Upper lobe of left lung (tissue), 6 donors: ENCODE data around the gene BOD1. TPM values are rescaled to one million over a fixed set of nuclear protein-coding genes. Genes with fewer than 3 reads are reported as not detected.

Experiments used
- ATAC-seq, 2 donors: fragments of 200-7000 bp; cut with Tn5 transposase; one replicate each; pipeline ENCODE4 v1.9.1; 2022; ENCODE audit warnings: mild to moderate bottlenecking in 2 of 2, moderate library complexity in 2 of 2; ENCODE audit not compliant: low FRiP score in 2 of 2
- DNase-seq, 2 donors: peaks; one replicate each; pipeline ENCODE4 v3.0.0-alpha.2; 2019 to 2020
- H3K27ac ChIP-seq, 4 donors: fragments of 200-600 bp; sonication (generic); one replicate each; pipeline ENCODE4 v1.5.1; 2016 to 2019
- H3K27me3 ChIP-seq, 4 donors: fragments of 200-600 bp; sonication (generic); one replicate each; pipeline ENCODE4 v1.5.1; 2017 to 2019
- H3K36me3 ChIP-seq, 4 donors: fragments of 200-600 bp; sonication (generic); one replicate each; pipeline ENCODE4 v1.5.1; 2016 to 2019
- H3K4me1 ChIP-seq, 4 donors: fragments of 200-600 bp; sonication (generic); one replicate each; pipeline ENCODE4 v1.5.1; 2018 to 2019
- H3K4me3 ChIP-seq, 4 donors: fragments of 200-600 bp; sonication (generic); one replicate each; pipeline ENCODE4 v1.5.1; 2017 to 2019; ENCODE audit warnings: mild to moderate bottlenecking in 2 of 4, moderate library complexity in 1 of 4
- H3K9me3 ChIP-seq, 4 donors: fragments of 200-600 bp; sonication (generic); one replicate each; pipeline ENCODE4 v1.5.1; 2018 to 2019
- EP300 ChIP-seq, 4 donors: sonication (generic); formaldehyde crosslinking; IDR thresholded peaks; one replicate each; pipeline ENCODE4 v1.5.1; 2017; ENCODE audit warnings: antibody characterized with exemption in 4 of 4, control low read depth in 2 of 4
- POLR2A ChIP-seq, 4 donors: fragments of 450-650 bp; IDR thresholded peaks; one replicate each; pipeline ENCODE4 v1.5.1; 2016 to 2017; ENCODE audit warnings: antibody characterized with exemption in 4 of 4, mild to moderate bottlenecking in 2 of 4
- POLR2AphosphoS5 ChIP-seq, 2 donors: sonication (generic); formaldehyde crosslinking; IDR thresholded peaks; one replicate each; pipeline ENCODE4 v1.5.1; 2017; ENCODE audit warnings: antibody characterized with exemption in 2 of 2
- WGBS, 2 donors: methylation state at CpG; one replicate each; pipeline ENCODE4 v1.1.5; 2017 to 2018; 5-methylcytosine and 5-hydroxymethylcytosine counted together
- total RNA-seq, 6 donors: library from RNA; depleted of rRNA in 4 of 6; stranded (reverse); fragments of >200 nt in 4 of 6; gene quantifications; one replicate each; pipeline versions ENCODE4 v1.1.0 to v1.2.1, GENCODE V29; 2016 to 2021
- TF ChIP-seq, protein P1 (sequence below), 6 experiments: fragments of 450-650 bp in 4 of 6; fragments of 200-600 bp in 2 of 6; sonication (generic) in 2 of 6; IDR thresholded peaks; one replicate each; pipeline ENCODE4 v1.5.1; 2016 to 2019; ENCODE audit warnings: antibody characterized with exemption in 6 of 6
- donor health status: DM: no; HTN: no; CAD: no; lungs with moderate emphysema.
- donor health status: DM: no; HTN: yes; CAD: no; lungs with severe emphysema.

Gene BOD1
- total RNA-seq, 6 donors from 2014 or later: 21.6 to 50.2 (median 34.1) TPM

DNA sequence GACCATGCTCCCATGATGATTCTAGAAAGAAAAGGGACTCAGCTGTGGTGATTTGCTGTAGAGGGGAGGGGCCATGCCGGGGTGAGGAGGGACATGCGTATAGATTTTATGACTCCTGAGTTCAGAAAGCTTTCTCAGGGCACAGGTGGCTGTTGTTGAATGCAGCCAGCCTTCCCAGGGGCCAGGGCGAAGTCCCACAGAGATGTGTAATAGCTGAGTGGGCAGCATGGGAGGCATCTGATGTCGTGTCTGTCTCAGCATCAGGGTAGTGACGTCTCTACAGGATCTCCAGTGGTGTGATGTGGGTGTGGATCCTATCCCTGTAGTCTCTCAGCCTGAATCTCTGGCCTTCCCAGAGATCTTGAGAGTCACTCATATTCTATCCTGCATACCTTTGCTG lies 7.8 kb upstream of the BOD1 start:
- Histone ChIP-seq H3K36me3 (no peaks in the 10 kb centered on the region), H3K4me3 (no peak overlapping the region), H3K4me1 (peaks cover 0 to 2% (median 0%) of the 10 kb centered on the region in 4 donors), H3K27ac (no peak overlapping the region), H3K9me3 (no peaks in the 10 kb centered on the region), H3K27me3 (no peaks in the 10 kb centered on the region)
- TF ChIP-seq POLR2AphosphoS5 (IDR thresholded peaks at IDR 0.05): no peak
- no peak for TF ChIP-seq EP300 (IDR thresholded peaks at IDR 0.05)
- TF ChIP-seq, protein P1, sequence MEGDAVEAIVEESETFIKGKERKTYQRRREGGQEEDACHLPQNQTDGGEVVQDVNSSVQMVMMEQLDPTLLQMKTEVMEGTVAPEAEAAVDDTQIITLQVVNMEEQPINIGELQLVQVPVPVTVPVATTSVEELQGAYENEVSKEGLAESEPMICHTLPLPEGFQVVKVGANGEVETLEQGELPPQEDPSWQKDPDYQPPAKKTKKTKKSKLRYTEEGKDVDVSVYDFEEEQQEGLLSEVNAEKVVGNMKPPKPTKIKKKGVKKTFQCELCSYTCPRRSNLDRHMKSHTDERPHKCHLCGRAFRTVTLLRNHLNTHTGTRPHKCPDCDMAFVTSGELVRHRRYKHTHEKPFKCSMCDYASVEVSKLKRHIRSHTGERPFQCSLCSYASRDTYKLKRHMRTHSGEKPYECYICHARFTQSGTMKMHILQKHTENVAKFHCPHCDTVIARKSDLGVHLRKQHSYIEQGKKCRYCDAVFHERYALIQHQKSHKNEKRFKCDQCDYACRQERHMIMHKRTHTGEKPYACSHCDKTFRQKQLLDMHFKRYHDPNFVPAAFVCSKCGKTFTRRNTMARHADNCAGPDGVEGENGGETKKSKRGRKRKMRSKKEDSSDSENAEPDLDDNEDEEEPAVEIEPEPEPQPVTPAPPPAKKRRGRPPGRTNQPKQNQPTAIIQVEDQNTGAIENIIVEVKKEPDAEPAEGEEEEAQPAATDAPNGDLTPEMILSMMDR (IDR thresholded peaks at IDR 0.05): no peak
- no peak for TF ChIP-seq POLR2A (IDR thresholded peaks at IDR 0.05)
- DNase-seq (no peak), ATAC-seq (no peak)
- 68 to 75% methylated on average over 5 of the region's 5 CpGs for WGBS, 2 donors

DNA sequence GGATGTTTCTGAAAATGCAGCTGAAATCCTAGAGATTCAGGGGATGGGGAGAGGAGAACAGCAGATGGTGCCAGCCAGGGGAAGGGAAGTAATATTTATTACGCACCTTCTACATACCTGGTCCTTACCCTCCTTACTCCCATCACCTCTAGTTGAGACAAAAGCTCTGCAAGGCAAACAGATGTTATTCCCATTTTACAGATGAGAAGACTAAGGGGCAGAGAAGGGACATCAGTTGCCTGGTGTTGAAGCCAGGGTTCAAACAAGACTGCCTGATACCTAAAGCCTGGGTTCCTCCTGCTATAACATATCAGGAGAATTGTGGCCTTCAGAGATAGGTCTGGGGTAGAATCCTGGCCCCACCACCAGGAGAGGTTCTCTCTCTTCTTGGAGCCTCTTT lies 7.3 kb upstream of the BOD1 start:
- 95 to 100% methylated on average over 1 of the region's 1 CpG for WGBS, 2 donors
- peaks cover 0 to 5% (median 0%) of the 10 kb centered on the region in 4 donors for H3K4me1 ChIP-seq
- H3K27me3 ChIP-seq: no peaks in the 10 kb centered on the region
- DNase-seq: no peak
- H3K4me3 ChIP-seq: no peak overlapping the region
- no peaks in the 10 kb centered on the region for H3K9me3 ChIP-seq
- no peaks in the 10 kb centered on the region for H3K36me3 ChIP-seq
- no peak overlapping the region for H3K27ac ChIP-seq
- no peak for ATAC-seq
- TF ChIP-seq POLR2A (IDR thresholded peaks at IDR 0.05) (no peak), POLR2AphosphoS5 (IDR thresholded peaks at IDR 0.05) (no peak), EP300 (IDR thresholded peaks at IDR 0.05) (no peak)
- TF ChIP-seq, protein P1 (IDR thresholded peaks at IDR 0.05): no peak

GRCh38 chr5:173623296-173623771 lies 6.9 kb upstream of the BOD1 start:
- ATAC-seq: no peak

DNA sequence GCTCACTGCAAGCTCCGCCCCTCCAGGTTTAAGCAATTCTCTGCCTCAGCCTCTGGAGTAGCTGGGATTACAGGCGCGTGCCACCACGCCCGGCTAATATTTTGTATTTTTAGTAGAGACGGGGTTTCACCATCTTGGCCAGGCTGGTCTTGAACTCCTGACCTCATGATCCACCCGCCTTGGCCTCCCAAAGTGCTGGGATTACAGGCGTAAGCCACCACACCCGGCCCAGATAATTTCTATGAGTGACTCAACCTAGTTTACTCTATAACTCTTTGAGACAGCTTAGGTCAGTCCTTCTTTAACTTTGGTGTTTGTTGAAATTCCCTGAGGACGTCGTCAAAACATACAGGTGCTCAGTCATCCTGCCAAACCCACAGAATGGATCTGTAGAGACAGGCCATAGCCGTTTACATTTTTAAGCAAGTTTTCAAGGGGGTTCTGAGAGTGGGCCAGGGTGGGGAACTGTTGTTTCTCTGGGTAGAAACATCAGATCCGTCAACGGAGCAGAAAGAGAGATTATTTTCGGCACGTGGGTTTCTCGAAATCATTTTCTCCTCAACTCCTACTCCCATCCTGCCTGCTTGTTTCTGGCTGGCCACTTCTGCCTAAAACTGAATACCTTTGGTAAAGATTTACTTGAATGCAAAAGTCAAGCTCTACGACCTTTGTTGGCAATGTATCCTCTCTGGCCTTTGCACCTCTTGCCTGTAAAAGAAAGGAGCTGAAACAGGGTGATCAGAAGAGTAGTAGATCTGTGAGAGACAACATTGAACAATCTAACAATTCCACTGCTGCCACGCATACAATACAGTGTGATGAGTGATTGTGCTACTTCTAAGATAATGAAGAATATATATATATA lies 6.0 kb upstream of the BOD1 start:
- TF ChIP-seq, protein P1 (IDR thresholded peaks at IDR 0.05): no peak
- TF ChIP-seq POLR2A (IDR thresholded peaks at IDR 0.05) (no peak), POLR2AphosphoS5 (IDR thresholded peaks at IDR 0.05) (no peak), EP300 (IDR thresholded peaks at IDR 0.05) (no peak)
- ATAC-seq: no peak

More at GRCh38 chr5:173623296-173623771, 6.9 kb upstream of the BOD1 start:
- Histone ChIP-seq H3K27ac (no peak overlapping the region), H3K36me3 (no peaks in the 10 kb centered on the region), H3K4me1 (peaks cover 0 to 5% (median 0%) of the 10 kb centered on the region in 4 donors), H3K27me3 (no peaks in the 10 kb centered on the region), H3K4me3 (no peak overlapping the region), H3K9me3 (no peaks in the 10 kb centered on the region)
- no peak for DNase-seq
- TF ChIP-seq POLR2A (IDR thresholded peaks at IDR 0.05) (no peak), EP300 (IDR thresholded peaks at IDR 0.05) (no peak), POLR2AphosphoS5 (IDR thresholded peaks at IDR 0.05) (no peak)
- TF ChIP-seq, protein P1 (IDR thresholded peaks at IDR 0.05): no peak
- 90 to 95% methylated on average over 10 of the region's 10 CpGs for WGBS, 2 donors

More for the DNA sequence above, 6.0 kb upstream of the BOD1 start:
- H3K4me3 ChIP-seq: no peak overlapping the region
- H3K4me1 ChIP-seq: peaks cover 0 to 5% (median under 1%) of the 10 kb centered on the region in 4 donors
- no peaks in the 10 kb centered on the region for H3K9me3 ChIP-seq
- 87 to 92% methylated on average over 19 of the region's 19 CpGs for WGBS, 2 donors
- H3K36me3 ChIP-seq: no peaks in the 10 kb centered on the region
- no peak for DNase-seq
- no peaks in the 10 kb centered on the region for H3K27me3 ChIP-seq
- no peak overlapping the region for H3K27ac ChIP-seq
